C4-2B (cell line): ENCODE results near the gene ZNF467.

Experiments used
- H3K27ac ChIP-seq: fragments of 450-650 bp; 2 replicates; pipeline ENCODE4 v1.5.1; 2017
- CTCF ChIP-seq: fragments of 450-650 bp; conservative IDR thresholded peaks from 2 replicates; pipeline ENCODE4 v1.5.1; 2017; ENCODE audit warnings: mild to moderate bottlenecking
- ZFX ChIP-seq: fragments of 450-650 bp; IDR thresholded peaks from 2 replicates; pipeline ENCODE4 v1.6.1; 2017

Gene ZNF467

GRCh38 chr7:149785402-149785801 is 12.0 kb upstream of the ZNF467 start:
- TF ChIP-seq ZFX = no peak
- TF ChIP-seq CTCF = no peak
- no peak overlapping the region for H3K27ac ChIP-seq

GRCh38 chr7:149784251-149784608 is 10.8 kb upstream of the ZNF467 start:
- TF ChIP-seq ZFX (no peak), CTCF (no peak)
- no peak overlapping the region for H3K27ac ChIP-seq

- TF ChIP-seq ZFX (no peak), CTCF (no peak)
- no peak overlapping the region for H3K27ac ChIP-seq
Measured at GRCh38 chr7:149783386-149784250, 10.2 kb upstream of the ZNF467 start.

GRCh38 chr7:149782682-149783345 is 9.4 kb upstream of the ZNF467 start:
- no peak overlapping the region for H3K27ac ChIP-seq
- TF ChIP-seq CTCF (no peak), ZFX (no peak)

- TF ChIP-seq CTCF (no peak), ZFX (no peak)
Measured at GRCh38 chr7:149781921-149782320, 8.5 kb upstream of the ZNF467 start.

GRCh38 chr7:149780636-149781419 is 7.4 kb upstream of the ZNF467 start:
- no peak overlapping the region for H3K27ac ChIP-seq
- TF ChIP-seq ZFX (no peak), CTCF (no peak)

More at GRCh38 chr7:149781921-149782320, 8.5 kb upstream of the ZNF467 start:
- no peak overlapping the region for H3K27ac ChIP-seq

GRCh38 chr7:149780056-149780455 is 6.7 kb upstream of the ZNF467 start:
- H3K27ac ChIP-seq = no peak overlapping the region

More at GRCh38 chr7:149780056-149780455, 6.7 kb upstream of the ZNF467 start:
- TF ChIP-seq ZFX (no peak), CTCF (no peak)
